OCI-LY3 (cell line): Measurements from ENCODE around the gene CLCN4.

ENCODE experiments used
- H2AFZ ChIP-seq: fragments of 200-600, 300-600 bp; shearing (Covaris generic); 2 replicates; pipeline ENCODE4 v1.6.0; 2014; ENCODE audit warnings: antibody characterized with exemption, low read depth, low read length
- H3K27ac ChIP-seq: fragments of 200-600, 300-600 bp; sonication (generic); 2 replicates; pipeline ENCODE4 v1.5.1; 2014; ENCODE audit warnings: mild to moderate bottlenecking, low read length, moderate library complexity, mixed read lengths
- H3K27me3 ChIP-seq: fragments of 200-600, 300-600 bp; sonication (generic); 2 replicates; pipeline ENCODE4 v1.6.1; 2014; ENCODE audit warnings: low read depth, low read length, mixed read lengths
- H3K36me3 ChIP-seq: fragments of 200-600, 300-600 bp; sonication (generic); replicated peaks from 2 replicates; pipeline ENCODE3; 2014; ENCODE audit warnings: low read depth, low read length, mixed read lengths
- H3K4me1 ChIP-seq: fragments of 300-600, 200-600 bp; sonication (generic); 2 replicates; pipeline ENCODE4 v1.6.1; 2014; ENCODE audit warnings: low read length, mixed read lengths
- H3K4me2 ChIP-seq: fragments of 200-600, 300-600 bp; sonication (generic); 2 replicates; pipeline ENCODE4 v1.6.1; 2014; ENCODE audit warnings: low read length, mixed read lengths
- H3K4me3 ChIP-seq: fragments of 300-600, 200-600 bp; sonication (generic); 2 replicates; pipeline ENCODE4 v1.5.1; 2014; ENCODE audit warnings: antibody characterized with exemption, mild to moderate bottlenecking, low read length, moderate library complexity
- H3K79me2 ChIP-seq: fragments of 300-600, 200-600 bp; shearing (Covaris generic); 2 replicates; pipeline ENCODE4 v1.6.1; 2014; ENCODE audit warnings: mild to moderate bottlenecking, low read length, mixed read lengths
- H3K9ac ChIP-seq: fragments of 300-600, 200-600 bp; shearing (Covaris generic); 2 replicates; pipeline ENCODE4 v1.6.0; 2014; ENCODE audit warnings: mild to moderate bottlenecking, low read length, moderate library complexity
- H3K9me3 ChIP-seq: fragments of 200-600, 300-600 bp; shearing (Covaris generic); 2 replicates; pipeline ENCODE4 v1.6.1; 2014; ENCODE audit warnings: low read length, mixed read lengths; ENCODE audit not compliant: insufficient read depth
- H4K20me1 ChIP-seq: fragments of 200-600, 300-600 bp; sonication (generic); 2 replicates; pipeline ENCODE4 v1.6.1; 2016; ENCODE audit warnings: low read length, mixed read lengths; ENCODE audit not compliant: insufficient read depth
- CTCF ChIP-seq: fragments of 200-600, 300-600 bp; sonication (generic); IDR thresholded peaks from 2 replicates; pipeline ENCODE4 v1.5.1; 2014; ENCODE audit warnings: antibody characterized with exemption, low read length, low read depth
- EZH2phosphoT487 ChIP-seq: fragments of 200-600 bp; shearing (Covaris generic); IDR thresholded peaks from 2 replicates; pipeline ENCODE4 v1.6.1; 2018; ENCODE audit warnings: antibody characterized with exemption, mixed run types, low read depth

Gene CLCN4

GRCh38 chrX:10199212-10199611, 42.4 kb downstream of the CLCN4 start:
- Histone ChIP-seq H3K9ac (no peak overlapping the region), H3K27me3 (0 out of 2 replicates have a peak, but pooled peaks cover 2% of the 10 kb centered on the region), H3K36me3 (no peaks in the 10 kb centered on the region), H3K27ac (no peak overlapping the region), H3K9me3 (no peaks in the 10 kb centered on the region), H3K4me1 (peaks cover 18% of the 10 kb centered on the region), H4K20me1 (no peaks in the 10 kb centered on the region), H3K4me3 (peak overlapping the region; percentile 39), H3K4me2 (peak overlapping the region; percentile 56), H3K79me2 (no peaks in the 10 kb centered on the region), H2AFZ (no peak overlapping the region)
- TF ChIP-seq CTCF (no peak), EZH2phosphoT487 (no peak)

GRCh38 chrX:10203617-10204016, 46.8 kb downstream of the CLCN4 start:
- H3K4me2 ChIP-seq, result no peak overlapping the region
- H4K20me1 ChIP-seq, result no peaks in the 10 kb centered on the region
- TF ChIP-seq EZH2phosphoT487, result no peak
- TF ChIP-seq CTCF, result no peak
- H3K27ac ChIP-seq, result no peak overlapping the region
- no peaks in the 10 kb centered on the region for H3K9me3 ChIP-seq
- no peaks in the 10 kb centered on the region for H3K79me2 ChIP-seq
- H3K4me3 ChIP-seq, result no peak overlapping the region
- H3K9ac ChIP-seq, result no peak overlapping the region
- H3K4me1 ChIP-seq, result peaks cover 23% of the 10 kb centered on the region
- H3K27me3 ChIP-seq, result 0 out of 2 replicates have a peak, but pooled peaks cover 8% of the 10 kb centered on the region
- H2AFZ ChIP-seq, result no peak overlapping the region
- H3K36me3 ChIP-seq, result no peaks in the 10 kb centered on the region

DNA sequence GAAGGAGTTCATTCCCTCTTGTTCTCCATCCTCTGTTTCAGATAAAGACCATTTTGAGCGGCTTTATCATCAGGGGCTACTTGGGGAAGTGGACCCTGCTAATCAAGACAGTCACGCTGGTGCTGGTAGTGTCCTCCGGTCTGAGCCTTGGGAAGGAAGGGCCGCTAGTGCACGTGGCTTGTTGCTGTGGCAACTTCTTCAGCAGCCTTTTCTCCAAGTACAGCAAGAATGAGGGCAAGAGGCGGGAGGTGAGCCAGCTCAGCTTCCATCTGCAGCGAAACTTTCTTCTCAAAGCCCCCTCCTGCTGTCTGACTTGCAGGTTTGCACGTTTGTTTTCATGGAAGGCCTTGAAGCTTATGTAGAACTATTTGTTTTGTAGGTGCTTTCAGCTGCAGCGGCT, 49.5 kb downstream of the CLCN4 start:
- Histone ChIP-seq H3K4me1 (peaks cover 11% of the 10 kb centered on the region), H3K4me3 (no peak overlapping the region)

GRCh38 chrX:10208281-10208856, 51.6 kb downstream of the CLCN4 start:
- H3K9me3 ChIP-seq, result no peaks in the 10 kb centered on the region
- no peaks in the 10 kb centered on the region for H3K79me2 ChIP-seq
- TF ChIP-seq EZH2phosphoT487 (no peak), CTCF (no peak)
- H2AFZ ChIP-seq, result no peak overlapping the region
- H3K27me3 ChIP-seq, result peaks cover 15% of the 10 kb centered on the region; the same call in 1 of the 2 replicates
- peaks cover 11% of the 10 kb centered on the region for H3K4me1 ChIP-seq
- H3K9ac ChIP-seq, result no peak overlapping the region
- H3K27ac ChIP-seq, result no peak overlapping the region
- peak overlapping the region; percentile 36 for H3K4me2 ChIP-seq
- no peak overlapping the region for H3K4me3 ChIP-seq
- no peaks in the 10 kb centered on the region for H3K36me3 ChIP-seq
- no peaks in the 10 kb centered on the region for H4K20me1 ChIP-seq

More for the DNA sequence above, 49.5 kb downstream of the CLCN4 start:
- Histone ChIP-seq H3K27me3 (peaks cover 15% of the 10 kb centered on the region; the same call in 1 of the 2 replicates), H4K20me1 (no peaks in the 10 kb centered on the region), H3K27ac (no peak overlapping the region), H3K79me2 (no peaks in the 10 kb centered on the region), H2AFZ (no peak overlapping the region), H3K9me3 (no peaks in the 10 kb centered on the region), H3K36me3 (no peaks in the 10 kb centered on the region), H3K9ac (no peak overlapping the region), H3K4me2 (no peak overlapping the region)
- TF ChIP-seq CTCF (no peak), EZH2phosphoT487 (no peak)
